ENCODE results near the gene FOLR2.

- no peak for TF ChIP-seq EP300 (IDR thresholded peaks at IDR 0.05; ENCODE audit: borderline replicate concordance)
- TF ChIP-seq, protein P1, sequence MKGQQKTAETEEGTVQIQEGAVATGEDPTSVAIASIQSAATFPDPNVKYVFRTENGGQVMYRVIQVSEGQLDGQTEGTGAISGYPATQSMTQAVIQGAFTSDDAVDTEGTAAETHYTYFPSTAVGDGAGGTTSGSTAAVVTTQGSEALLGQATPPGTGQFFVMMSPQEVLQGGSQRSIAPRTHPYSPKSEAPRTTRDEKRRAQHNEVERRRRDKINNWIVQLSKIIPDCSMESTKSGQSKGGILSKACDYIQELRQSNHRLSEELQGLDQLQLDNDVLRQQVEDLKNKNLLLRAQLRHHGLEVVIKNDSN (IDR thresholded peaks at IDR 0.05) = no peak
- TF ChIP-seq RAD21 (IDR thresholded peaks at IDR 0.05; ENCODE audit: low read depth) = no peak
- TF ChIP-seq TCF12 (IDR thresholded peaks at IDR 0.05; ENCODE audit: low read depth) = no peak
- no peak for TF ChIP-seq FOXM1 (IDR thresholded peaks at IDR 0.05; ENCODE audit: borderline replicate concordance, low read depth)
- TF ChIP-seq, protein P2, sequence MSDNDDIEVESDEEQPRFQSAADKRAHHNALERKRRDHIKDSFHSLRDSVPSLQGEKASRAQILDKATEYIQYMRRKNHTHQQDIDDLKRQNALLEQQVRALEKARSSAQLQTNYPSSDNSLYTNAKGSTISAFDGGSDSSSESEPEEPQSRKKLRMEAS (IDR thresholded peaks at IDR 0.05) = no peak
These were observed 46.8 kb downstream of the FOLR2 start for GRCh38 chr11:72263361-72263760.

Measured in Ishikawa (cell line).